ENCODE results near the gene KPTN.

KPTN gene

GRCh38 chr19:47483800-47484690 lies at the start of gene KPTN:
KPTN (minus strand) TSS chr19:47484219; CDS start chr19:47484160, 59 bp downstream.
- DNase-seq = peak; percentile 82

- DNase-seq = no peak
Measured at GRCh38 chr19:47531640-47532387, 47.8 kb upstream of the KPTN start.

GRCh38 chr19:47529018-47529742 lies 45.2 kb upstream of the KPTN start:
- DNase-seq = no peak

GRCh38 chr19:47526798-47527197 lies 42.8 kb upstream of the KPTN start:
- DNase-seq = no peak

- peak; percentile 26 for DNase-seq
Measured at GRCh38 chr19:47523473-47523872, 39.5 kb upstream of the KPTN start.

GRCh38 chr19:47521473-47522180 lies 37.6 kb upstream of the KPTN start:
- no peak for DNase-seq

GRCh38 chr19:47520839-47521238 lies 36.8 kb upstream of the KPTN start:
- no peak for DNase-seq

- DNase-seq = no peak
Measured at GRCh38 chr19:47520343-47520806, 36.4 kb upstream of the KPTN start.

GRCh38 chr19:47518854-47519253 lies 34.8 kb upstream of the KPTN start:
- no peak for DNase-seq

- no peak for DNase-seq
Measured at GRCh38 chr19:47518139-47518538, 34.1 kb upstream of the KPTN start.

GRCh38 chr19:47514869-47515588 lies 31.0 kb upstream of the KPTN start, which contains the start of gene NAPA:
NAPA (minus strand) TSS chr19:47515063; CDS start chr19:47514940, 123 bp downstream.
- DNase-seq = peak; percentile 99

GRCh38 chr19:47514151-47514868 lies 30.3 kb upstream of the KPTN start:
- no peak for DNase-seq

- DNase-seq = no peak
Measured at GRCh38 chr19:47512948-47513319, 28.9 kb upstream of the KPTN start.

- DNase-seq = no peak
Measured at GRCh38 chr19:47512183-47512947, 28.3 kb upstream of the KPTN start.

GRCh38 chr19:47511681-47512080 lies 27.7 kb upstream of the KPTN start:
- no peak for DNase-seq

GRCh38 chr19:47511128-47511517 lies 27.1 kb upstream of the KPTN start:
- DNase-seq = no peak

- no peak for DNase-seq
Measured at GRCh38 chr19:47510516-47511127, 26.6 kb upstream of the KPTN start.

- no peak for DNase-seq
Measured at GRCh38 chr19:47509973-47510372, 26.0 kb upstream of the KPTN start.

GRCh38 chr19:47509170-47509847 lies 25.3 kb upstream of the KPTN start:
- no peak for DNase-seq

Measured in DMS79 treated with DMSO at 0.1 percent for 48 hours (cell line).